Endothelial cell (in vitro differentiated cells): ENCODE data around the gene DIRAS2. TPM values are rescaled to one million over a fixed set of nuclear protein-coding genes. Genes with fewer than 3 reads are reported as not detected.
A peak's percentile ranks its signal among the peaks of the same experiment; 100 is the strongest.

ENCODE experiments used
- DNase-seq: peaks from one replicate; pipeline ENCODE4 v3.0.0; 2021; ENCODE audit warnings: low spot score
- H3K27ac Mint-ChIP-seq: one replicate; pipeline ENCODE4 v1.8.0; 2021; ENCODE audit warnings: mixed read lengths, inconsistent platforms; ENCODE audit not compliant: unreplicated experiment
- H3K27me3 Mint-ChIP-seq: one replicate; pipeline ENCODE4 v1.8.0; 2021; ENCODE audit warnings: mild to moderate bottlenecking, moderate library complexity, mixed read lengths, inconsistent platforms; ENCODE audit not compliant: unreplicated experiment
- H3K36me3 Mint-ChIP-seq: one replicate; pipeline ENCODE4 v1.8.0; 2021; ENCODE audit warnings: mild to moderate bottlenecking, low read depth, mixed read lengths, inconsistent platforms; ENCODE audit not compliant: unreplicated experiment
- H3K4me1 Mint-ChIP-seq: one replicate; pipeline ENCODE4 v1.8.0; 2021; ENCODE audit warnings: mild to moderate bottlenecking, mixed read lengths, inconsistent platforms; ENCODE audit not compliant: unreplicated experiment
- H3K4me3 Mint-ChIP-seq: one replicate; pipeline ENCODE4 v1.8.0; 2021; ENCODE audit warnings: mild to moderate bottlenecking, mixed read lengths, inconsistent platforms; ENCODE audit not compliant: unreplicated experiment
- H3K9me3 Mint-ChIP-seq: one replicate; pipeline ENCODE4 v1.8.0; 2021; ENCODE audit warnings: mixed read lengths, inconsistent platforms; ENCODE audit not compliant: unreplicated experiment
- long read RNA-seq: library from polyadenylated mRNA; unstranded; transcript quantifications from one replicate; pipeline ENCODE4 v2.0.0, GENCODE V29; 2020; ENCODE audit not compliant: unreplicated experiment
- total RNA-seq: library from RNA; stranded (reverse); fragmentation: NEBNext Ultra II Directional; extraction: Animal tissue kit (Norgen Biotek cat#: 25700); gene quantifications from one replicate; pipeline ENCODE4 v1.2.1, GENCODE V29; 2021; ENCODE audit not compliant: unreplicated experiment
- TF ChIP-seq, protein P1 (sequence below): fragments of 200-600 bp; sonication (generic); IDR thresholded peaks from one replicate; pipeline ENCODE4 v1.5.0; 2021; ENCODE audit warnings: antibody characterized with exemption; ENCODE audit not compliant: unreplicated experiment

The DIRAS2 gene, protein sequence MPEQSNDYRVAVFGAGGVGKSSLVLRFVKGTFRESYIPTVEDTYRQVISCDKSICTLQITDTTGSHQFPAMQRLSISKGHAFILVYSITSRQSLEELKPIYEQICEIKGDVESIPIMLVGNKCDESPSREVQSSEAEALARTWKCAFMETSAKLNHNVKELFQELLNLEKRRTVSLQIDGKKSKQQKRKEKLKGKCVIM
- total RNA-seq: not detected
- long read RNA-seq: 0 reads

DNA sequence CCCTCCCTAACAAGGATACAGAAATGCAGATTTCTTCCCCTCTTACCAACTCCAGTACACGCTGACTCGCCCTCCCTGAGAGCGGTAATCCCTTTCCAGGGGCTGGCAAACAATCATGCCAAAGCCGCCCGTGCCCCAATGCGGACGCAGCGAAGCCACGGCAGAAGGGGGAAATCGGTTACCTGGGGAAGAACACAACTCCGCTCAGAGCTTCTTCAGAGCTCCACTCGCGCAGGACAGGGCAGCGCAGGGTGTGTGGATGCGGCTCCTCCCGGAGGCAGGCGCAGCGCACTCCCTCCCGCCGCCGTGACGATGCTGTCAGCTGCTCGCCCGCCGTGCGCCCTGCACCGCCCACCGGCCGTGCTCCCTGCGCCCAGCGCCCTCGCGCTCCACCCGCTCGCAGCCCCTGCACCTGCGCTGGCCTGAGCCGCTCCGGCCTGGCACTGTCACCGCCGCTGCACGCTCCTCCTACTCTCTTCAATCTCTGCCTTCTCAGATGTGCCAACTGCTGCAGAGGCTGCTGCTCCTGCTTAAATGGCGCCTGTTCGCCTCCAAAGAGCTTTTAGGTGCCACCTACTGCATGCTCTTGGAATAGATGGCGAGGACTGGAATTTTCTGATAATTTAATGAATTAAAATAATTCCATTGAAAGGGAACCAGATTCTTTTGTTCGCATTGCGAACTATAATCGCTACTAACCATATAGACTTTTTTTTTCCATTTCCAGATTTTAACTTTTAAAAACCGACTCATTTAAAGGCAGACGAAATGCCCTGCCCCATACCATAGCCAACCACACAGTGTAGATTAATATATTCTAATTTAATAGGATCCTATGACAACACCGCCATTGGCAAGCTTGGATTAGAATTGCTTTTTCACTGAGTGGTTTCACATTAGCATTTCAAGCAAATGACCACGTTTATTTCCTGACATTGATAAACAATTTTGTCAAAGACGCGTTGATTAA, at the start of gene DIRAS2:
TSS of gene DIRAS2 (minus strand) at position 255 of the 970 bp plus-strand sequence. CDS start 28,997 bp downstream, outside the sequence.
- Mint-ChIP-seq H3K27ac (no peak within 1 kb of the TSS), H3K9me3 (no peaks in the 10 kb centered on the region), H3K27me3 (peaks cover 3% of the 10 kb centered on the region), H3K4me3 (peak within 1 kb of the TSS; percentile 94), H3K36me3 (no peaks in the 10 kb centered on the region), H3K4me1 (peaks cover 9% of the 10 kb centered on the region)
- TF ChIP-seq, protein P1, sequence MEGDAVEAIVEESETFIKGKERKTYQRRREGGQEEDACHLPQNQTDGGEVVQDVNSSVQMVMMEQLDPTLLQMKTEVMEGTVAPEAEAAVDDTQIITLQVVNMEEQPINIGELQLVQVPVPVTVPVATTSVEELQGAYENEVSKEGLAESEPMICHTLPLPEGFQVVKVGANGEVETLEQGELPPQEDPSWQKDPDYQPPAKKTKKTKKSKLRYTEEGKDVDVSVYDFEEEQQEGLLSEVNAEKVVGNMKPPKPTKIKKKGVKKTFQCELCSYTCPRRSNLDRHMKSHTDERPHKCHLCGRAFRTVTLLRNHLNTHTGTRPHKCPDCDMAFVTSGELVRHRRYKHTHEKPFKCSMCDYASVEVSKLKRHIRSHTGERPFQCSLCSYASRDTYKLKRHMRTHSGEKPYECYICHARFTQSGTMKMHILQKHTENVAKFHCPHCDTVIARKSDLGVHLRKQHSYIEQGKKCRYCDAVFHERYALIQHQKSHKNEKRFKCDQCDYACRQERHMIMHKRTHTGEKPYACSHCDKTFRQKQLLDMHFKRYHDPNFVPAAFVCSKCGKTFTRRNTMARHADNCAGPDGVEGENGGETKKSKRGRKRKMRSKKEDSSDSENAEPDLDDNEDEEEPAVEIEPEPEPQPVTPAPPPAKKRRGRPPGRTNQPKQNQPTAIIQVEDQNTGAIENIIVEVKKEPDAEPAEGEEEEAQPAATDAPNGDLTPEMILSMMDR: peak; percentile 45
- DNase-seq: peak; percentile 60

DNA sequence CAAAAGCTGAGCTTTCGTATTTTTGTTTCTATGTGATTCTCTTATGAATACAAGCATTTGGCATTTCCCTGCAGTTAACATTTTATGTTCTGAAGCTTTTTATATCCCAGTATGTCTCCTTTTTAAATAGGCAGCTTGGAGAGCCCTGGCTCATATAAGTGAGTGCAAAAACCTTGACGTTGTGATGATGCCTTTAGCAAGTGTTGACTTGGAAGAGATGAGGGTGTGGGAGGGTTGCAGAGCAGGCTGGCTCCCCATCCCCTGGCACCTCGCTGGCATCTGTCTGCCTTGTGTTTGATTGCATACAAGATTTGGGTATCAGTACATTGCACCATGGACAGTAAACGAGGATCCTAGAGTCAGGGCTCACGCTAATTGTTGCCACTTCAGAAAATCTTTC, 42.1 kb upstream of the DIRAS2 start:
- Mint-ChIP-seq H3K27me3 (peaks cover 2% of the 10 kb centered on the region), H3K27ac (no peak overlapping the region), H3K4me3 (no peak overlapping the region), H3K4me1 (no peaks in the 10 kb centered on the region), H3K36me3 (no peaks in the 10 kb centered on the region), H3K9me3 (no peaks in the 10 kb centered on the region)
- no peak for DNase-seq
- TF ChIP-seq, protein P1: no peak

DNA sequence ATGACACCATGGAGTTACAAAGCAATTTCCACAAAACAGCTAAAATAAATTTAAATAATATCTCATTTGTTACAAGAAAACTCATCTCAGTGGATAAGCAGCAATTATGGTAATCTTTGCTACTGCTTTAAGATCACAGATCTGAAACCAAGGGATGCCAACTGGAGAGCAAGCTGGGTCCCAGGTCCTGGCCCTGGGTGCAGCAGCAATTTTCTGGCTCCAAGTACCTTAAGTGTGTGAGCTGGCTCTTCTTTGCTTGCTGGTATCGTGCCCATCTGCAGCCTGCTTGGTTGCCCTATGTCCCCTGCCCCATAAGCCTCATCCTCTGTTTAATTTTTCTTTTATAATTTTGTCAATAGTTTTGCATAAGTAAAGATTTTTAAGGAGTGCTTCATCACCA, 41.5 kb upstream of the DIRAS2 start:
- TF ChIP-seq, protein P1: no peak
- Mint-ChIP-seq H3K9me3 (no peaks in the 10 kb centered on the region), H3K27me3 (peaks cover 2% of the 10 kb centered on the region), H3K36me3 (no peaks in the 10 kb centered on the region), H3K4me1 (no peaks in the 10 kb centered on the region), H3K4me3 (no peak overlapping the region), H3K27ac (no peak overlapping the region)
- no peak for DNase-seq

GRCh38 chr9:90680534-90680933, 37.9 kb upstream of the DIRAS2 start:
- TF ChIP-seq, protein P1: no peak
- H3K4me3 Mint-ChIP-seq: no peak overlapping the region
- no peak for DNase-seq
- no peaks in the 10 kb centered on the region for H3K36me3 Mint-ChIP-seq
- H3K9me3 Mint-ChIP-seq: no peaks in the 10 kb centered on the region
- H3K4me1 Mint-ChIP-seq: no peaks in the 10 kb centered on the region
- no peaks in the 10 kb centered on the region for H3K27me3 Mint-ChIP-seq
- H3K27ac Mint-ChIP-seq: no peak overlapping the region
